ENCODE results near the gene DUT. TPM values are rescaled to one million over a fixed set of nuclear protein-coding genes. Genes with fewer than 3 reads are reported as not detected.

DUT gene
- total and polyA plus RNA-seq, 7 donors, result 29.5 to 56.0 (median 37.4) TPM

- Histone ChIP-seq H3K9me3 (no peaks in the 10 kb centered on the region), H3K4me3 (no peak overlapping the region), H3K27ac (no peak overlapping the region), H3K27me3 (ENCODE audit: insufficient read depth in 3 of 3, low read length in 2 of 3) (no peaks in the 10 kb centered on the region), H3K4me1 (no peaks in the 10 kb centered on the region), H3K36me3 (ENCODE audit: insufficient read depth in 1 of 2, low read depth in 1 of 2) (no peaks in the 10 kb centered on the region)
- DNase-seq (no peak), ATAC-seq (peak in 1 of 4 donors; percentile 27)
- TF ChIP-seq CTCF (IDR thresholded peaks at IDR 0.05), result no peak
- intact Hi-C loops (cut with DNase I), result loop anchor here in 1 of 2 donors (10.0 kb wide), 1 partner anchor 413 kb away; no protein-coding TSS in a partner anchor
- WGBS, 3 donors, result 56 to 78% (median 56%) methylated on average over 2 of the region's 2 CpGs
Observed at GRCh38 chr15:48371961-48372360, 40.7 kb downstream of the DUT start.

- Histone ChIP-seq H3K4me1 (no peaks in the 10 kb centered on the region), H3K9me3 (no peaks in the 10 kb centered on the region), H3K27ac (no peak overlapping the region), H3K4me3 (no peak overlapping the region), H3K36me3 (ENCODE audit: insufficient read depth in 1 of 2, low read depth in 1 of 2) (no peaks in the 10 kb centered on the region), H3K27me3 (ENCODE audit: insufficient read depth in 3 of 3, low read length in 2 of 3) (no peaks in the 10 kb centered on the region)
- 76 to 84% (median 79%) methylated on average over 10 of the region's 10 CpGs for WGBS, 3 donors
- intact Hi-C loops (cut with DNase I), result loop anchor here in 1 of 2 donors (10.0 kb wide), 1 partner anchor 411 kb away; no protein-coding TSS in a partner anchor
- peak; percentile 48 to 56 for DNase-seq
- ATAC-seq, result no peak
- no peak for TF ChIP-seq CTCF (IDR thresholded peaks at IDR 0.05)
Observed at GRCh38 chr15:48373821-48374451, 42.7 kb downstream of the DUT start.

- Histone ChIP-seq H3K27ac (no peak overlapping the region), H3K36me3 (ENCODE audit: insufficient read depth in 1 of 2, low read depth in 1 of 2) (no peaks in the 10 kb centered on the region), H3K9me3 (no peaks in the 10 kb centered on the region), H3K27me3 (ENCODE audit: insufficient read depth in 3 of 3, low read length in 2 of 3) (no peaks in the 10 kb centered on the region), H3K4me3 (no peak overlapping the region), H3K4me1 (no peaks in the 10 kb centered on the region)
- WGBS, 3 donors, result 72 to 81% (median 78%) methylated on average over 3 of the region's 3 CpGs
- intact Hi-C loops (cut with DNase I), result loop anchor here in 1 of 2 donors (10.0 kb wide), 1 partner anchor 410 kb away; no protein-coding TSS in a partner anchor
- DNase-seq, result no peak
- no peak for TF ChIP-seq CTCF (IDR thresholded peaks at IDR 0.05)
- no peak for ATAC-seq
Observed at GRCh38 chr15:48374472-48374871, 43.2 kb downstream of the DUT start.

- Histone ChIP-seq H3K27ac (no peak overlapping the region), H3K4me1 (no peaks in the 10 kb centered on the region), H3K4me3 (no peak overlapping the region), H3K36me3 (ENCODE audit: insufficient read depth in 1 of 2, low read depth in 1 of 2) (no peaks in the 10 kb centered on the region), H3K27me3 (ENCODE audit: insufficient read depth in 3 of 3, low read length in 2 of 3) (no peaks in the 10 kb centered on the region), H3K9me3 (no peaks in the 10 kb centered on the region)
- WGBS, 3 donors, result 91 to 95% (median 94%) methylated on average over 2 of the region's 2 CpGs
- no peak for TF ChIP-seq CTCF (IDR thresholded peaks at IDR 0.05)
- ATAC-seq (no peak), DNase-seq (no peak)
- intact Hi-C loops (cut with DNase I), result loop anchor here in 1 of 2 donors (10.0 kb wide), 1 partner anchor 409 kb away; no protein-coding TSS in a partner anchor
Observed at GRCh38 chr15:48375767-48376166, 44.5 kb downstream of the DUT start.

GRCh38 chr15:48380198-48380597, 49.0 kb downstream of the DUT start:
- intact Hi-C loops (cut with DNase I), result no loop called here
- H3K27ac ChIP-seq, result no peak overlapping the region
- DNase-seq (no peak), ATAC-seq (no peak)
- TF ChIP-seq CTCF (IDR thresholded peaks at IDR 0.05), result no peak
- H3K4me3 ChIP-seq, result no peak overlapping the region
- WGBS, 3 donors, result 81 to 91% (median 88%) methylated on average over 4 of the region's 4 CpGs
- no peaks in the 10 kb centered on the region for H3K4me1 ChIP-seq
- no peaks in the 10 kb centered on the region for H3K36me3 ChIP-seq (ENCODE audit: insufficient read depth in 1 of 2, low read depth in 1 of 2)
- H3K9me3 ChIP-seq, result no peaks in the 10 kb centered on the region
- no peaks in the 10 kb centered on the region for H3K27me3 ChIP-seq (ENCODE audit: insufficient read depth in 3 of 3, low read length in 2 of 3)

All from psoas muscle (tissue), 8 donors.